ENCODE data around the gene GGNBP2.

GGNBP2 gene

DNA sequence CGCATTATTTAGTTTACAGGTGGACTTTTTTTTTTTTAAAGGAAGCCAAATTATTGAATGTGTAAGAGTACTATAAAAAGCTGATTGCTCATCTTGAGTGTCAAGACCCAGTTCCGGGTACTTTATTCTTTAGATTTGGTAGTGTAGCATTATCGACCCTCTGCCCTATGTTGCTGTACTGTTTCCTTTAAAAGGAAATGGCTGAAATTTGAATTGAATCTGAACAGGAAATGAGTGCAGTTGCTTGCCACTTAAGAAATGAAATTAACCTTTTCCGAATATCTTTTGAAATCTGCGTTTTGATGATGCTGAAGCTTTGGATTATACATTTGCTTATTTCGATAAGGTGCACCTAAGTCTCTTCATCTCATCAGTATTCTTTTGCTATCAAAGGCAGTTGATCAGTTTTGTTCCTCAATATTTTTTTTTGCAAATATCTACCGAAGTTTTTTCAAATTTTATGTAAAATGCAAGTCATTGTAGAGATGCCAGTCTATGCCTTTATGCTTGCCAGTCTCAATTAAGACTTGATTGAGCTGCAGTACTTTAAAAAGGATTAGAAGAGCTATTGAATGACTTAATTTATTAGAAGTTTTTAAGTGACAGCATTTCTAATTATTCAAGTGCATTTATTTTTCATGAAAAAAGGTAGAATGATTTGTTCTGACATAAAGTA is 1.8 kb downstream of the GGNBP2 start:
- DNase-seq (ENCODE audit: low spot score): no peak
- TF ChIP-seq, protein P1, sequence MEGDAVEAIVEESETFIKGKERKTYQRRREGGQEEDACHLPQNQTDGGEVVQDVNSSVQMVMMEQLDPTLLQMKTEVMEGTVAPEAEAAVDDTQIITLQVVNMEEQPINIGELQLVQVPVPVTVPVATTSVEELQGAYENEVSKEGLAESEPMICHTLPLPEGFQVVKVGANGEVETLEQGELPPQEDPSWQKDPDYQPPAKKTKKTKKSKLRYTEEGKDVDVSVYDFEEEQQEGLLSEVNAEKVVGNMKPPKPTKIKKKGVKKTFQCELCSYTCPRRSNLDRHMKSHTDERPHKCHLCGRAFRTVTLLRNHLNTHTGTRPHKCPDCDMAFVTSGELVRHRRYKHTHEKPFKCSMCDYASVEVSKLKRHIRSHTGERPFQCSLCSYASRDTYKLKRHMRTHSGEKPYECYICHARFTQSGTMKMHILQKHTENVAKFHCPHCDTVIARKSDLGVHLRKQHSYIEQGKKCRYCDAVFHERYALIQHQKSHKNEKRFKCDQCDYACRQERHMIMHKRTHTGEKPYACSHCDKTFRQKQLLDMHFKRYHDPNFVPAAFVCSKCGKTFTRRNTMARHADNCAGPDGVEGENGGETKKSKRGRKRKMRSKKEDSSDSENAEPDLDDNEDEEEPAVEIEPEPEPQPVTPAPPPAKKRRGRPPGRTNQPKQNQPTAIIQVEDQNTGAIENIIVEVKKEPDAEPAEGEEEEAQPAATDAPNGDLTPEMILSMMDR (conservative IDR thresholded peaks at IDR 0.05; ENCODE audit: low read depth): no peak
- ChIA-PET POLR2A (ENCODE audit: low non-redundant PET) (interaction anchor here (0.5 kb wide), 1 partner anchor 12 kb away, joined by 3 read pairs; no protein-coding TSS in a partner anchor), CTCF (no interaction called here)
- peak overlapping the region; percentile 98; the same call in 1 of the 2 replicates for H3K27ac ChIP-seq

GRCh38 chr17:36547776-36548175 is 3.1 kb downstream of the GGNBP2 start:
- H3K27ac ChIP-seq: no peak overlapping the region
- TF ChIP-seq, protein P1 (conservative IDR thresholded peaks at IDR 0.05; ENCODE audit: low read depth): no peak
- POLR2A ChIA-PET (ENCODE audit: low non-redundant PET): no interaction called here
- CTCF ChIA-PET: interaction anchor here (0.6 to 0.7 kb wide), 2 partner anchors 125 to 778 kb away, joined by 3 read pairs; no protein-coding TSS in a partner anchor
- DNase-seq (ENCODE audit: low spot score): no peak

DNA sequence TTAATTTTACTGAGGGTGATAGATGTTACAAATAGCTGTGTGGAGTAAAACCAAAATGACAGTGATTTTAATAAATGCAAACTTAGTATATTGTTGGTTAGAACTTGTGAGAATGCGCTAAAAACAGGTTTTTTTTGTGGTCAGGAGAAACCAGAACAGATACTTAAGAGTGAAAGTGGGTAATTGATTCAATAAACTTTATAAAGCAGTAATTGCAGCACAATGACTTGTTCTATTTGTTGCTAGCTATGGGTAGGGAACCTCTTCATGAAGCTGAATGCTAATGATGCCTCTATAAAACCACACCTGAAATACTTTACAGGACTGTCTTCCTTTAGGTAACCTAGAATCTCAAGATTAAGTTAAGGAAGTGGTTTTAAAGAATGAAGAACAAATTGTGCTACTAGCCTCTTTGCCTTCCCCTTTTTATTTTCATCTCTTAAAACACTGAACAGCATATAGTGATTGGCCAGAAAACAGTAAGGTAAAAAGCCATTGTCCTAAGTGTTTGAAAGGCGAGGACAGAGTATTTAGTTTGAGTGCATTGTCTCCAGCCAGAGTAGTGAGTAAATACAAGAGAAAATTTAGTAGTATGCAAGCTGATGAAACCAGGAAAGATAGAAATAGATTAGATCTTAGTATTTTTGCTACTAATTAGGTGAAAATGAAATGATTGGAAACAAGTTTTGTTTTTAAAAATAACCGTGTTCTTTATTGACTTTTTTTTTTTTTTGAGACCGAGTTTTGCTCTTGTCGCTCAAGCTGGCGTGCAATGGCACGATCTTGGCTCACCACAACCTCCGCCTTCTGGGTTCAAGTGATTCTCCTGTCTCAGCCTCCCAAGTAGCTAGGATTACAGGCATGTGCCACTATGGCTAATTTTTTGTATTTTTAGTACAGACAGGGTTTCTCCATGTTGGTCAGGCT is 6.0 kb downstream of the GGNBP2 start:
- ChIA-PET CTCF (interaction anchor here (0.6 kb wide), 3 partner anchors 15 to 1660 kb away, joined by 3 to 4 read pairs (median 3); no protein-coding TSS in a partner anchor), POLR2A (ENCODE audit: low non-redundant PET) (no interaction called here)
- TF ChIP-seq, protein P1 (conservative IDR thresholded peaks at IDR 0.05; ENCODE audit: low read depth): no peak
- DNase-seq (ENCODE audit: low spot score): no peak
- 0 out of 2 replicates have a peak overlapping the region, but pooled peaks have one; percentile 18 for H3K27ac ChIP-seq

GRCh38 chr17:36553459-36553858 is 8.7 kb downstream of the GGNBP2 start:
- TF ChIP-seq, protein P1 (conservative IDR thresholded peaks at IDR 0.05; ENCODE audit: low read depth): no peak
- POLR2A ChIA-PET (ENCODE audit: low non-redundant PET): no interaction called here
- CTCF ChIA-PET: no interaction called here
- H3K27ac ChIP-seq: no peak overlapping the region
- DNase-seq (ENCODE audit: low spot score): no peak

DNA sequence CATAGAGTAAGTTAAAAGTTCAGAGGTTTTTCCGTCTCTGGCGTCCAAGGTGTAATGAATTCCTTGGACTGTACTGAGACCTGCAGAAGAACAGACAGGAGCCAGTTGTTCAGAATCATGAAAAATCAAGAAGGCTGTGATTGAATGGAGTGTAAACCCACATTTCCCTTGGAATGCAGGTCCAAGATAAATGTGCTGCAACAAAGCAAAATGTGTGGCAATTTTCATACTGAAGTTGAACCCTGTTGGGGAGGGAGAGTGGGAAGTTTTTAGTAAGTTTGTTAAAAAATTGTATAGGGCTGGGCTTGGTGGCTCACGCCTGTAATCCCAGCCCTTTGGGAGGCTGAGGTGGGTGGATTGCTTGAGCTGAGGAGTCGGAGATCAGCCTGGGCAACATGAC is 21.4 kb downstream of the GGNBP2 start:
- ChIA-PET POLR2A (ENCODE audit: low non-redundant PET) (no interaction called here), CTCF (no interaction called here)
- TF ChIP-seq, protein P1 (conservative IDR thresholded peaks at IDR 0.05; ENCODE audit: low read depth): no peak
- no peak overlapping the region for H3K27ac ChIP-seq
- no peak for DNase-seq (ENCODE audit: low spot score)

DNA sequence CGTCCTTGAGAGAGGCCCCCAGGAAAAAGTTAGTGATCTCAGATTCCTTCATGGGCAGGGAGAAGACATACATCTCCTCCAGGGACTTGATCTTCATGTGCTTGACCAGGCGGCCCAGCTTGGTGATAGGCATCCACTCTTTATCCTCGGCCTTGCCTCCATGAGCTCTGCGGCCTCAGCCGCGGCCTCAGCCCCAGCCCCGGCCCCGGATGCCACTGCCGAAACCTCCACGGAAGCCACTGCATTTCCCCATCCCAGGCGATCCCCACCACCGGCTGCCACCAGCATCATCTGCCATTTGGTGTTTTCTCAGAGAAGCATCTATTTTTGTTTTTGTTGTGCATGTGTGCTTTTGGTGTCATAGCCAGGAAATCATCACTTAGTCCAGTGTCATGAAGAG is 30.3 kb downstream of the GGNBP2 start:
- ChIA-PET CTCF (no interaction called here), POLR2A (ENCODE audit: low non-redundant PET) (no interaction called here)
- DNase-seq (ENCODE audit: low spot score): no peak
- TF ChIP-seq, protein P1 (conservative IDR thresholded peaks at IDR 0.05; ENCODE audit: low read depth): no peak
- H3K27ac ChIP-seq: no peak overlapping the region
